ENCODE results near the gene CFAP91. TPM values are rescaled to one million over a fixed set of nuclear protein-coding genes. Genes with fewer than 3 reads are reported as not detected.
"Not testable (repeated sequence)": the region's sequence is repeated elsewhere in the genome, so short reads cannot be mapped to it uniquely, and the experiment has no call there.

CFAP91 gene
- total RNA-seq, 2 donors from 2014 or later = 1.5 to 3.1 TPM

DNA sequence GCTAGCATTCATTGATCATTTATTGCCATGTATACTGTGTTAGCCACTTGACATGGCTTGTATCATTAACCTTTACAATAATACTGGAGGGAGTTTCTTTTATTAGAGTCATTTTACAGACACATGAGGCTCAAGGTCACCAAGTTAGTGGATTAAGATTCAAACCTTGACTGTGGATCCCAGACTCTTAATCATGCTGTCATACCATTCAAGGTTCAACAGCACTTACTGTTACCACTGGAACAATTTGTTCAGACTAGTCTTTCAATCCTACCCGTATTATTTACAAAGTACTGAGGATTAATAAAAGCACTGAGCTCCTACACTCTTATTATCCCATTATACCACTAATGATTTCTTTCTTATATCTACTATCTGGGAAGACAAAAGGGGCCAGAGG lies 26.8 kb upstream of the CFAP91 start:
- DNase-seq (ENCODE audit: low spot score) = no peak
- H3K4me3 ChIP-seq = peak overlapping the region; percentile 77 to 84
- H3K27ac ChIP-seq = peak overlapping the region; percentile 98
- no peaks in the 10 kb centered on the region for H3K27me3 ChIP-seq
- H3K4me1 ChIP-seq = peaks cover 0 to 31% of the 10 kb centered on the region in 2 donors
- peaks cover 24% of the 10 kb centered on the region for H3K36me3 ChIP-seq
- TF ChIP-seq, protein P1, sequence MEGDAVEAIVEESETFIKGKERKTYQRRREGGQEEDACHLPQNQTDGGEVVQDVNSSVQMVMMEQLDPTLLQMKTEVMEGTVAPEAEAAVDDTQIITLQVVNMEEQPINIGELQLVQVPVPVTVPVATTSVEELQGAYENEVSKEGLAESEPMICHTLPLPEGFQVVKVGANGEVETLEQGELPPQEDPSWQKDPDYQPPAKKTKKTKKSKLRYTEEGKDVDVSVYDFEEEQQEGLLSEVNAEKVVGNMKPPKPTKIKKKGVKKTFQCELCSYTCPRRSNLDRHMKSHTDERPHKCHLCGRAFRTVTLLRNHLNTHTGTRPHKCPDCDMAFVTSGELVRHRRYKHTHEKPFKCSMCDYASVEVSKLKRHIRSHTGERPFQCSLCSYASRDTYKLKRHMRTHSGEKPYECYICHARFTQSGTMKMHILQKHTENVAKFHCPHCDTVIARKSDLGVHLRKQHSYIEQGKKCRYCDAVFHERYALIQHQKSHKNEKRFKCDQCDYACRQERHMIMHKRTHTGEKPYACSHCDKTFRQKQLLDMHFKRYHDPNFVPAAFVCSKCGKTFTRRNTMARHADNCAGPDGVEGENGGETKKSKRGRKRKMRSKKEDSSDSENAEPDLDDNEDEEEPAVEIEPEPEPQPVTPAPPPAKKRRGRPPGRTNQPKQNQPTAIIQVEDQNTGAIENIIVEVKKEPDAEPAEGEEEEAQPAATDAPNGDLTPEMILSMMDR (IDR thresholded peaks at IDR 0.05) = no peak
- no peaks in the 10 kb centered on the region for H3K9me3 ChIP-seq

DNA sequence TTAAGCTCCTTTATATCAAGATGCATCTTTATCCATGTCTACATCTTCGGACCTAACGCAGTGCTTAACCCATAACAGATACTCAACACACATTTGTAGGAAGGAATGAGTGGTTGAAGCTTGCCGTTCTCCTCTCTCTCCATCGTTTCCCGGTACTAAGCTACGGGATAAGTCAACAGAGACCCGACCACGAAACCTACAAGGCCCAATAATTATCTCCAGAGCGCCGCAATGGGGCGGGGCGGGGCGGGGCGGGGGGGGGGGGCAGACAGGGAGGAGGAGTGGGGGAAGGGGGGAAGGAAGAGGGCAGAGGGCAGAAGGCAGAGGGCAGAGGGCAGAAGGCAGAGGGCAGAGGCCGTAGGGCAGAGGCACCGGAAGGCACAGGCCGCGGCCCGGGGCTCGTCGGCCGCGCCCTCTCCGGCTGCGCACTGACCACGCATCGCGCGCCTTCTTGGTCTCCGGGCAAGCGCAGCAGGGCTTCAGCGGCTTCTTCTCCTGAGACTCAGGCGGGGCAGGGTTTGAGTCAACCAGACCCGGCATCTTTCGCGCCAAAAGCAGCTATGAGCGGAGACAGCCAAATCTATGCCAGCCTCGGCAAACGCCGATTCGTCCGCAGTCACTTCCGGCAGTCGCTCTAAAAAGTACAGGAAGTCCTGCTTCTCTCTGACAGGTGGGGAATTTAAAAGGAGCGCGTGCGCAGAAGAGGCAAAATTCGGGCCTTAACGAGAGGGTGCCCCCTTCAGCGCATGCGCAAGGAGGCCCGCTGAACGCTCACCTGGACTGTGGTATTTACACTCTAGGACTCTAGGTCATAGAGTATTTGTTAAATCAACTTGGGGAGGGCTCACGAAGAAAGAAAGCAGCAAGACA lies 25.8 kb upstream of the CFAP91 start, which contains the start of gene COX17:
Gene COX17, minus strand, starts transcription at position 636 of the 870 bp plus-strand sequence. Its CDS starts 96 bp downstream, at position 540.
- peaks cover 17% of the 10 kb centered on the region for H3K36me3 ChIP-seq
- DNase-seq (ENCODE audit: low spot score) = peak; percentile 96
- H3K27me3 ChIP-seq = no peaks in the 10 kb centered on the region
- H3K4me1 ChIP-seq = peaks cover 0 to 31% of the 10 kb centered on the region in 2 donors
- peak within 1 kb of the TSS; percentile 98 for H3K27ac ChIP-seq
- H3K4me3 ChIP-seq = peak within 1 kb of the TSS; percentile 77 to 84
- H3K9me3 ChIP-seq = no peaks in the 10 kb centered on the region
- TF ChIP-seq, protein P1 (IDR thresholded peaks at IDR 0.05) = no peak

DNA sequence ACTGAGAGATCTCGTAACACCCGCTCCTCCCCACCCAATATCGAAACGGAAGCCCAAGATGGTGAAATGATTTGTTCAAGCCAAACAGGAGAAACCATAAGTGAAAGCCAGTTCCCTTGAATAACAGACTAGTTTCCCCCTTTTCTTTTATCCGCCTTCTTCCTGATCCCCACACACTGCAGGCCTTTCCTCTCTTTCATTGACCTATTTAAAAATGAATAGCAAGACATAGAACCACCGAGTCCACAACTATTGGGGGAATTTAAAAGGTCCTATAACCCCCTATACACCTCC lies 25.2 kb upstream of the CFAP91 start:
- Histone ChIP-seq H3K4me1 (peaks cover 0 to 31% of the 10 kb centered on the region in 2 donors), H3K27me3 (no peaks in the 10 kb centered on the region), H3K9me3 (no peaks in the 10 kb centered on the region), H3K4me3 (peak overlapping the region; percentile 77 to 84), H3K36me3 (peaks cover 17% of the 10 kb centered on the region), H3K27ac (peak overlapping the region; percentile 98)
- TF ChIP-seq, protein P1 (IDR thresholded peaks at IDR 0.05) = no peak
- DNase-seq (ENCODE audit: low spot score) = no peak

DNA sequence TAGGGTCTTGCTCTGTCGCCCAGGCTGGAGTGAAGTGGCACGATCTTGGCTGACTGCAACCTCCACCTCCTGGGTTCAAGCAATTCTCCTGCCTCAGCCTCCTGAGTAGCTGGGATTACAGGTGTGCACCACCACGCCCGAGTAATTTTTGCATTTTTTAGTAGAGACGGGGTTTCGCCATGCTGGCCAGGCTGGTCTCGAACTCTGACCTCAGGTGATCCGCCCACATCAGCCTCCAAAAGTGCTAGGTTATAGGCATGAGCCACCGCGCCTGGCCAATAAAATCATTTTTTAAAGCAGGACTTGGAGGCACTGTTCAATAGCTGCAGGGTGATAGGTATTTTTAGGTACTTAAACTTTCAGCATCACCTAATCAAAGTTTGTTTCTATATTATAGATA lies 24.6 kb upstream of the CFAP91 start:
- DNase-seq (ENCODE audit: low spot score); H3K9me3 ChIP-seq; H3K4me3 ChIP-seq; H3K27ac ChIP-seq; H3K27me3 ChIP-seq: not testable (repeated sequence)
- Histone ChIP-seq H3K4me1 (peaks cover 0 to 24% of the 10 kb centered on the region in 2 donors), H3K36me3 (peaks cover 13% of the 10 kb centered on the region)

DNA sequence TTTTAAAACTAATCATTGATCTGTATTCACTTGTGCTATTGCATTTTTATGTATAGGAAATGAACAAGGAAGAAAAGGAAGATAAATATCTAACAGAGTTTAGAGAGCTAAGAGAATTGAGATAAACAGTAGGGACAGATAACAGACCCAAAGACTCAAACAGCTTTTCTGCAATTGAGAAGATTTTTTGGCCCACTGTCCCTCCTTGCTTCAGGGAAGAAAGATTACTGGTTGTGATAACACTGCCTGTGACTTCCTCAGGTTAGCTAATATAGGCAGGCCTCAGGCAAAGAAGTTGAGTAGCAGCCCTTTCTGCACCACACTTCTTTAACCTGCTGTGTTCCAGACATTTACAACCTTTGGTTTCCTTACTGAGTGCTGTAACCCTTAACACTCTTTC lies 22.9 kb upstream of the CFAP91 start:
- Histone ChIP-seq H3K27ac (no peak overlapping the region), H3K4me1 (peaks cover 0 to 19% of the 10 kb centered on the region in 2 donors), H3K4me3 (no peak overlapping the region), H3K9me3 (no peaks in the 10 kb centered on the region), H3K36me3 (no peaks in the 10 kb centered on the region), H3K27me3 (no peaks in the 10 kb centered on the region)
- TF ChIP-seq, protein P1 (IDR thresholded peaks at IDR 0.05) = no peak
- DNase-seq (ENCODE audit: low spot score) = no peak

DNA sequence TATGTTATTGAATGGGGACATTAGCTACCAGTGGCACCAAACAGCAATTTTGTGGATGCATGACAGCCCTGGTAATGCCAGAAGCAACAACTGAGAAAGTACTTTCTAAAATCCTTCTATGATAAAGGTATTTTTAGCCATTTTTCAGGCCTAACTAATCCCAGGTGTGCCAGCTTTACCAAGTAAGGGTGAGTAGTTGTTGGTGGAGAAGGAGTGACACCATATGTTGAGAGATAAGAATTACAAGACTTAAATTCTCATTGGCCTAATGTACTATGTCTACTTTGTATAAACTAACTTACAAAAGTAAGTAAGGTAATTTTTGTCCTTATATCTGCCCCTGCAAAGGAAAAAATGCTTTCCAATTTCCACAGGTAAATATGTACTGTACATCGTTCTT lies 21.5 kb upstream of the CFAP91 start:
- no peaks in the 10 kb centered on the region for H3K9me3 ChIP-seq
- peaks cover 0 to 5% of the 10 kb centered on the region in 2 donors for H3K4me1 ChIP-seq
- H3K27me3 ChIP-seq = no peaks in the 10 kb centered on the region
- H3K36me3 ChIP-seq = no peaks in the 10 kb centered on the region
- TF ChIP-seq, protein P1 (IDR thresholded peaks at IDR 0.05) = peak; percentile 11 to 70
- H3K4me3 ChIP-seq = no peak overlapping the region
- DNase-seq (ENCODE audit: low spot score) = no peak
- peak overlapping the region in 1 of 2 donors; percentile 22 for H3K27ac ChIP-seq
